HG03103 (cell line): Measurements from ENCODE around the gene CPLX3.

Experiments
- ATAC-seq: cut with Tn5 transposase; IDR thresholded peaks from one replicate; pipeline ENCODE4 v1.9.1; 2021; ENCODE audit warnings: low read depth; ENCODE audit not compliant: unreplicated experiment

The CPLX3 gene

GRCh38 chr15:74869726-74870407, 43.4 kb downstream of the CPLX3 start:
- ATAC-seq: peak; percentile 41

DNA sequence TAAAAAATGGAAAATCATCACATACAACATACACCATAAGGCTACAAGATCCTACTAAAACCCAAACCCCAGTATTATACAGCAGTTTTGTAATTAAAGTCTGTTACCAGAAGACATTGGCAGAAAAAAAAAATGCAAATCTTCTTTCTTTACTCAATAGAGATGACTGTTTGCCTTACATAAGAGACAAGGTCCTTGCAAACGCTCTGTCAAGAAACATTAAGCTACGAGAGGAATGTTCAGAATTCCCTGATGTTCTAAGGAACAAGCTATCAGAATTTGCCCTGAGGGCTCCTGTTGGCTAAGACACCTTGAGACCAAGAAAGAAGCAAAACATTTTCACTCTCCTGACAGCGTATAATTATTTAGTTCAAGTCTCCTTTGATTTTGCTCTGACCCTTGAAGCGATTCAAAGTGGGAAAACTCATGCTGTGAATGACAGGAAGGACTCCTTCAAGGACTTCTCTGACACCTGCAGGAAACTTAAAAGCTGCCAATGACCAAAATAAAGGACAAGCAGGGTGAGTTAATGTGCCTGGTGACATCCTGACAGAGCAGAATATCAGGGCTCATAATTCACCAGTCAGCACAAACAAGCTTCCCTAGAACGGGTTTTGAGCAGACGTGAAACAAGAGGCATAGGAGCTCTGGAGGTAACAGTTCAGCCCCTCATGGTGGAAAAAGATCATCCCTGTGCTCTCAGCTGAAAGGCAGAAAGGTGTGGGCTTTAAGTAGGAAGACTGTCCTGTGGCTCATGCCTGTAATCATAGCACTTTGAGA, 44.2 kb downstream of the CPLX3 start:
- ATAC-seq: no peak

GRCh38 chr15:74872702-74873035, 46.2 kb downstream of the CPLX3 start:
- no peak for ATAC-seq

GRCh38 chr15:74873036-74873755, 46.8 kb downstream of the CPLX3 start, which contains the start of gene SCAMP2:
SCAMP2 (minus strand) TSS chr15:74873365; CDS start chr15:74873255, 110 bp downstream.
- ATAC-seq: peak; percentile 63

GRCh38 chr15:74873756-74874424, 47.5 kb downstream of the CPLX3 start:
- ATAC-seq: no peak

- no peak for ATAC-seq
Observed at GRCh38 chr15:74878273-74878672, 51.8 kb downstream of the CPLX3 start.
